GM21723 (cell line): ENCODE results near the gene CLASP1.
"Not testable (repeated sequence)": the region's sequence is repeated elsewhere in the genome, so short reads cannot be mapped to it uniquely, and the experiment has no call there.

Experiments used
- ATAC-seq: cut with Tn5 transposase; IDR thresholded peaks from one replicate; pipeline ENCODE4 v1.9.1; 2021; ENCODE audit warnings: mild to moderate bottlenecking, moderate library complexity; ENCODE audit not compliant: unreplicated experiment

The CLASP1 gene

GRCh38 chr2:121649149-121649595 lies at the start of gene CLASP1:
Gene CLASP1 (minus strand): TSS chr2:121649462. CDS start chr2:121605895, 43,567 bp downstream.
- peak; percentile 49 for ATAC-seq

GRCh38 chr2:121698318-121698930 lies 49.2 kb upstream of the CLASP1 start:
- ATAC-seq, result no peak

- ATAC-seq, result no peak
These were observed 47.9 kb upstream of the CLASP1 start for GRCh38 chr2:121697108-121697631.

- no peak for ATAC-seq
These were observed 47.2 kb upstream of the CLASP1 start for GRCh38 chr2:121696410-121696930.

- ATAC-seq, result no peak
These were observed 45.8 kb upstream of the CLASP1 start for GRCh38 chr2:121695171-121695451.

- ATAC-seq, result no peak
These were observed 45.3 kb upstream of the CLASP1 start for GRCh38 chr2:121694398-121695170.

- not testable (repeated sequence) for ATAC-seq
These were observed 41.3 kb upstream of the CLASP1 start for GRCh38 chr2:121690572-121690971.

- no peak for ATAC-seq
These were observed 40.8 kb upstream of the CLASP1 start for GRCh38 chr2:121690095-121690494.

GRCh38 chr2:121689356-121689755 lies 40.1 kb upstream of the CLASP1 start:
- no peak for ATAC-seq

- ATAC-seq, result no peak
These were observed 39.6 kb upstream of the CLASP1 start for GRCh38 chr2:121688820-121689219.

GRCh38 chr2:121686902-121687301 lies 37.6 kb upstream of the CLASP1 start:
- no peak for ATAC-seq

GRCh38 chr2:121686218-121686617 lies 37.0 kb upstream of the CLASP1 start:
- ATAC-seq, result no peak

GRCh38 chr2:121682396-121683298 lies 33.4 kb upstream of the CLASP1 start:
- no peak for ATAC-seq

- no peak for ATAC-seq
These were observed 28.6 kb upstream of the CLASP1 start for GRCh38 chr2:121677855-121678254.

- ATAC-seq, result not testable (repeated sequence)
These were observed 22.4 kb upstream of the CLASP1 start for GRCh38 chr2:121671621-121672020.

GRCh38 chr2:121670181-121670580 lies 20.9 kb upstream of the CLASP1 start:
- no peak for ATAC-seq

- ATAC-seq, result no peak
These were observed 18.4 kb upstream of the CLASP1 start for GRCh38 chr2:121667618-121668017.

GRCh38 chr2:121666042-121666441 lies 16.8 kb upstream of the CLASP1 start:
- no peak for ATAC-seq

GRCh38 chr2:121665504-121665903 lies 16.2 kb upstream of the CLASP1 start:
- ATAC-seq, result no peak

- ATAC-seq, result no peak
These were observed 15.5 kb upstream of the CLASP1 start for GRCh38 chr2:121664713-121665112.

GRCh38 chr2:121664086-121664485 lies 14.8 kb upstream of the CLASP1 start:
- no peak for ATAC-seq
